ENCODE measurements around the gene DNER. TPM values are rescaled to one million over a fixed set of nuclear protein-coding genes. Genes with fewer than 3 reads are reported as not detected.
"Not testable (repeated sequence)": the region's sequence is repeated elsewhere in the genome, so short reads cannot be mapped to it uniquely, and the experiment has no call there.

Gene DNER
- total RNA-seq, 1 experiment from 2014 or later: 21.5 TPM

GRCh38 chr2:229343661-229344060, 370.7 kb downstream of the DNER start:
- DNase-seq (ENCODE audit: low read depth): no peak

- peak; percentile 53 for DNase-seq (ENCODE audit: low read depth)
Measured at GRCh38 chr2:229342376-229342775, 372.0 kb downstream of the DNER start.

- peak; percentile 88 for DNase-seq (ENCODE audit: low read depth)
Measured at GRCh38 chr2:229340086-229340760, 374.1 kb downstream of the DNER start.

- DNase-seq (ENCODE audit: low read depth): peak; percentile 83
Measured at GRCh38 chr2:229339618-229340017, 374.7 kb downstream of the DNER start.

GRCh38 chr2:229339171-229339570, 375.2 kb downstream of the DNER start:
- not testable (repeated sequence) for DNase-seq (ENCODE audit: low read depth)

- no peak for DNase-seq (ENCODE audit: low read depth)
Measured at GRCh38 chr2:229335877-229336346, 378.4 kb downstream of the DNER start.

- no peak for DNase-seq (ENCODE audit: low read depth)
Measured at GRCh38 chr2:229335330-229335729, 379.0 kb downstream of the DNER start.

GRCh38 chr2:229330952-229331351, 383.4 kb downstream of the DNER start:
- no peak for DNase-seq (ENCODE audit: low read depth)

- DNase-seq (ENCODE audit: low read depth): no peak
Measured at GRCh38 chr2:229319558-229319957, 394.8 kb downstream of the DNER start.

GRCh38 chr2:229314117-229314516, 400.2 kb downstream of the DNER start:
- peak; percentile 35 for DNase-seq (ENCODE audit: low read depth)

GRCh38 chr2:229313591-229313990, 400.8 kb downstream of the DNER start:
- DNase-seq (ENCODE audit: low read depth): peak; percentile 63

Other genes starting within 250 kb of the DNER start
- 75.3 and 130 TPM in 2 replicates for gene TRIP12, start 207.5 kb upstream of the DNER start, total RNA-seq (2014; rRNA removed; shearing (Covaris generic))
- gene FBXO36, start 207.9 kb upstream of the DNER start, total RNA-seq (2014; rRNA removed; shearing (Covaris generic)): 1.7 and 2.5 TPM in 2 replicates